ENCODE results near the gene TBC1D9.

Gene TBC1D9

DNA sequence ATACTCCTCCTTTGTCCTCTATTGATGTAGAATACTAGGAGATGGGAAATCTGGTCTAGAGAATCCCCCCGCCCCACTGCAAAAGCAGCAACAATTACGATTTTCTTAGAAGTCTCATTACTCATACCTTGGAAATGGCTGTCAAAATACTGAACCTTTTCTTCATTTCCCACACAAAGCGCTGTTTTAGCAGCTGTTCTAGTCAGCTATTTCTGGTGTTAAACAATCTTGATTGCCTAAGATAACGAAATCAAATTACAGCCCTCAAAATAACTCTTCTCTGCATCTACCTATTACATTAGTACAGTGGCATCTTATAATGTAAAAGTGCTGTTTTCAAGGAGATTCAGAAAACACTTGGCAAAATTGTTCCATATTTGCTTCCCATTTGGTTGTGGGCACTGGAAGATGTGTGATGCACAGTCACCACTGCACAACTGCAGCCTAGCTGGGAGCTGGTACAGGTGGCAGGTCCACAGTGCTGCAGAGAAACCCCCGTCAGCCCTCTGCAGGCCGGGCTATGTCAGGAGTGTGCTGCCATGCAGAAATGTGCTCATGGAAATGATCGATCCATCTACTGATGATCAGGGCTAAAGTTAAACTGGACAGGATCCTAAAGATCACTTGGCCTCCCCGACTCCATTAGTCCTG lies 50.4 kb downstream of the TBC1D9 start:
- Histone ChIP-seq H3K27me3 (replicated peaks) (no peaks in the 10 kb centered on the region), H3K4me3 (ENCODE audit: low read depth, low read length) (no peak overlapping the region), H3K36me3 (replicated peaks) (peaks cover 5% of the 10 kb centered on the region), H3K27ac (no peak overlapping the region)
- DNase-seq: no peak
- TF ChIP-seq, protein P1, sequence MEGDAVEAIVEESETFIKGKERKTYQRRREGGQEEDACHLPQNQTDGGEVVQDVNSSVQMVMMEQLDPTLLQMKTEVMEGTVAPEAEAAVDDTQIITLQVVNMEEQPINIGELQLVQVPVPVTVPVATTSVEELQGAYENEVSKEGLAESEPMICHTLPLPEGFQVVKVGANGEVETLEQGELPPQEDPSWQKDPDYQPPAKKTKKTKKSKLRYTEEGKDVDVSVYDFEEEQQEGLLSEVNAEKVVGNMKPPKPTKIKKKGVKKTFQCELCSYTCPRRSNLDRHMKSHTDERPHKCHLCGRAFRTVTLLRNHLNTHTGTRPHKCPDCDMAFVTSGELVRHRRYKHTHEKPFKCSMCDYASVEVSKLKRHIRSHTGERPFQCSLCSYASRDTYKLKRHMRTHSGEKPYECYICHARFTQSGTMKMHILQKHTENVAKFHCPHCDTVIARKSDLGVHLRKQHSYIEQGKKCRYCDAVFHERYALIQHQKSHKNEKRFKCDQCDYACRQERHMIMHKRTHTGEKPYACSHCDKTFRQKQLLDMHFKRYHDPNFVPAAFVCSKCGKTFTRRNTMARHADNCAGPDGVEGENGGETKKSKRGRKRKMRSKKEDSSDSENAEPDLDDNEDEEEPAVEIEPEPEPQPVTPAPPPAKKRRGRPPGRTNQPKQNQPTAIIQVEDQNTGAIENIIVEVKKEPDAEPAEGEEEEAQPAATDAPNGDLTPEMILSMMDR (IDR thresholded peaks at IDR 0.05; ENCODE audit: low read depth, low read length, missing control alignments): no peak
- in situ Hi-C loops (cut with HindIII; ENCODE audit: low pct_ligation_motif_present, low sequenced_read_pairs): no loop called here

DNA sequence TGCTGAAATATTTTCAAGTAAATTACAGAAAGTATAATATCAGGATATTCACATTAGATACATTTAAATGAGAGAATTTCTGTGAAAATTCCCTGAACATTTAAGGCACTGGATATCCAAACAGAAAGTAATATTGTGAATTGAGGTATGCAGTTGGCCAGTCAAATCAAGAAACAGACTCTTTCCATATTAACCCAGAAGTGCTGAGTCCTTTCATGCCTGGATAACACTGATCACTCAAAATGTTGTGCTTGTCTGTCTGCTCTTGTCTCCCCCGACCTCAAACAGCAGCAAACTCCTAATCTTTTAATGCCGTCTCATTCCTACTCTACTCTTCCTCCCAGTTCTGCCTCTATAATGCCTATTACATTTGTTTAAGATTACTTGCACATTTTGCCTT lies 51.2 kb downstream of the TBC1D9 start:
- H3K36me3 ChIP-seq (replicated peaks): peaks cover 5% of the 10 kb centered on the region
- TF ChIP-seq, protein P1 (IDR thresholded peaks at IDR 0.05; ENCODE audit: low read depth, low read length, missing control alignments): no peak
- in situ Hi-C loops (cut with HindIII; ENCODE audit: low pct_ligation_motif_present, low sequenced_read_pairs): no loop called here

DNA sequence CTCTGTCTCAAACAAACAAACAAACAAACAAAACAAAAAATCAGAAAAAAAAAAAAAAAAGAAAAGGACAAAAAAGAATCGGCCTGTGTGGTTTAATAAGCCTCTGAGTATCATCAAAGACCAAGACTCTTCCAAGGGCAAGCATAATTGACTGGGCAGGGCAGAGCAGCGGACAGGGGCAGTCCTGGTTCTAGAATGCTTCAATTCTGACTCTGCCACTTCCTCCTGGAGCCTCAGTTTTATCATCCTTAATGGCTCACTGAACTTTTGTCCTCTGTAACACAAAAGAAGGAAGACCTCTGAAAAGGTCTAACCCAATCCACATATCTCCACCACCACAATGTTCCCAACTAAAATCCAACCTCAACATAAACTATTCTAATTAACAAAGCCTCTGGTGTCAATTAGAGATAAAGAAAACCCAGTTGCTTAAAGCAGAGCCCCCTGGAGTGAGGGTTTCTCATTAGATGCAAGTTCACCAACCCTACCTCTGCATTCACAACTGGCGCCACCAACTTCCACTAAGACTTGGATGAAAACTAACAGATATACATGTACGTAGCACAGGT lies 51.7 kb downstream of the TBC1D9 start:
- Histone ChIP-seq H3K27ac (no peak overlapping the region), H3K4me3 (ENCODE audit: low read depth, low read length) (no peak overlapping the region), H3K36me3 (replicated peaks) (peaks cover 5% of the 10 kb centered on the region), H3K27me3 (replicated peaks) (no peaks in the 10 kb centered on the region)
- TF ChIP-seq, protein P1 (IDR thresholded peaks at IDR 0.05; ENCODE audit: low read depth, low read length, missing control alignments): no peak
- DNase-seq: no peak
- in situ Hi-C loops (cut with HindIII; ENCODE audit: low pct_ligation_motif_present, low sequenced_read_pairs): no loop called here

More for the DNA sequence above, 51.2 kb downstream of the TBC1D9 start:
- H3K27me3 ChIP-seq (replicated peaks): no peaks in the 10 kb centered on the region
- no peak for DNase-seq
- no peak overlapping the region for H3K4me3 ChIP-seq (ENCODE audit: low read depth, low read length)
- no peak overlapping the region for H3K27ac ChIP-seq

DNA sequence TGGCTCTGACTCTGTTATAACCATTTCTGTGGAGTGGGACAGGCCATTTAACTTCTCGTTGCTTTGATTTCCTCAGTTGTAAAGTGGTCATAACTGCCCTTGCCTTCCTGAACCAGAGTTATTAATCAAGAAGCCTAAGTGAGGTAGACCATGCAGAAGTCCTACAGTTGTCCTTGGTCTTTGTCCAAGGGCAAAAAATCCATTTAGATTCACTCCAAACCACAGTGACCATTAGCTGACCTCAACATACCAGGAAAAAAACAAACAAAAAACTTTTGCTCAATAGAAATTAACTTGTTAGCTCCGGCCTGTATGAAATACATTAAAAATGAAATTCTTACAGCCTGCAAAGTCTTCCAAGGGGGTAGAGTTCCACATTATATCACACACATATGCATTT lies 52.7 kb downstream of the TBC1D9 start:
- no peak overlapping the region for H3K4me3 ChIP-seq (ENCODE audit: low read depth, low read length)
- no peaks in the 10 kb centered on the region for H3K27me3 ChIP-seq (replicated peaks)
- peaks cover 5% of the 10 kb centered on the region for H3K36me3 ChIP-seq (replicated peaks)
- no peak for DNase-seq
- H3K27ac ChIP-seq: no peak overlapping the region
- in situ Hi-C loops (cut with HindIII; ENCODE audit: low pct_ligation_motif_present, low sequenced_read_pairs): no loop called here
- TF ChIP-seq, protein P1 (IDR thresholded peaks at IDR 0.05; ENCODE audit: low read depth, low read length, missing control alignments): no peak

DNA sequence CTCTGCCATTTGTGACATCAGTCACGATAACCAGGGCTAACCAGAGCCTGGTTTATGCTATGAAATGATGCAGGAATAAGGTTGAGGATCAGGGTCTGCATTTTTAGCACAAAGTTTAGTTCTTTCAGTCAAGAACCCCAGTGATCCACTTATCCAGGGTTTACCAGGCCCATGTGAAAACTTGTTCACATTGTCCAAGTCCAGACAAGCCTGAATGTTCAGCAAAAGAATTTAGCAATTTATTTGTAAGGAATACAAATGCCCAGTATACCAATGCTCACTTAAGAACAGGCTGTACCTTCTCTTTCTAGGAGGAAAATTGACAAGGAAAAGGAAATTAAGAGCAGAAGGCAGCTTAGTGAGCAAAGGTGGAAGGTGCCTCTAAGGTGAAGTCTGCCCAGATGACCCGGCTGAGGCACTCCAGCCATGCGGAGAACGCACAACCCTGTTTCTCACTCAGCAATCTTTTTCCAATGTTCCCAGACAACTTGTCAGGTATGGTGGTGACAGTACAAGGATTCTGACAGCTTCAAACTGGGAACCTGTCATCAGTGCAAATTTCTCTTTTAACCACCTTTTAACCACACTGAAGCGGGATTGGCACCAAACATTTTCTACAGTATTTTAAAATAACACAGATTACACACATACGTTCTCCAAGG lies 54.0 kb downstream of the TBC1D9 start:
- Histone ChIP-seq H3K4me3 (ENCODE audit: low read depth, low read length) (no peak overlapping the region), H3K27me3 (replicated peaks) (no peaks in the 10 kb centered on the region), H3K27ac (no peak overlapping the region), H3K36me3 (replicated peaks) (peaks cover 5% of the 10 kb centered on the region)
- in situ Hi-C loops (cut with HindIII; ENCODE audit: low pct_ligation_motif_present, low sequenced_read_pairs): no loop called here
- no peak for DNase-seq
- TF ChIP-seq, protein P1 (IDR thresholded peaks at IDR 0.05; ENCODE audit: low read depth, low read length, missing control alignments): no peak
